ENCODE results near the gene ZMYND11. TPM values are rescaled to one million over a fixed set of nuclear protein-coding genes. Genes with fewer than 3 reads are reported as not detected.

Gene ZMYND11
- total and polyA plus RNA-seq, 2 donors (not counting 1 experiment from before 2014, with no cell fraction given), result 17.3 to 50.1 TPM

DNA sequence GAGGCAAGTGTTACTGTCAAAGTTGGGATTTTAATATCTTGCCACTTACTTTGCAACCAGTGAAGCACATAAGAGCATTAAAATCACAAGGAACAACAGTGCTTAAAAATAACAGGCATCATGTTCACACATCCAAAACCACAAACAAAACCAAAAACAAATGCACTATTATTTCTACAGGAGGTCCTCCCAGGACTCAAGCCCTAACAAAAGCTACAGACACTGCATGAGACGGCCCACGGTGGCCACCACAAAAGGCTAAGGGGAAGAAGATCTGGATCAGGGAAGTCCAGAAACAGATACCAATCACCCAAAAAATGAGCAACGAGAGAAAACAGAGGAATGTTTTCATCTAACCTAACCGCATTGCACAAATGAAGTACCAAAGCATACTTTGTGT is 158.4 kb downstream of the ZMYND11 start:
- Histone ChIP-seq H3K36me3 (replicated peaks in 1 of 2; ENCODE audit: control extremely low read depth in 1 of 2, control insufficient read depth in 1 of 2, extremely low read depth in 1 of 2, insufficient read depth in 2 of 2, low read length in 1 of 2) (peaks cover 0 to 2% of the 10 kb centered on the region in 2 experiments), H3K79me2 (ENCODE audit: control insufficient read depth, insufficient read depth, low read length) (no peaks in the 10 kb centered on the region), H4K20me1 (ENCODE audit: control insufficient read depth, insufficient read depth, low read length, poor library complexity, severe bottlenecking) (no peaks in the 10 kb centered on the region), H3K9ac (ENCODE audit: low read length) (no peak overlapping the region), H2AFZ (ENCODE audit: insufficient read depth, low read depth, low read length, poor library complexity, severe bottlenecking) (no peak overlapping the region), H3K9me3 (ENCODE audit: control extremely low read depth in 1 of 3, control insufficient read depth in 2 of 3, insufficient read depth in 1 of 3, low read length in 2 of 3) (peaks cover 0 to 3% (median 0%) of the 10 kb centered on the region in 3 donors), H3K4me1 (ENCODE audit: control insufficient read depth in 2 of 2, insufficient read depth in 2 of 2, low read length in 2 of 2) (peaks cover 5 to 23% of the 10 kb centered on the region in 2 donors), H3K4me2 (replicated peaks; ENCODE audit: low read depth, low read length, poor library complexity, severe bottlenecking) (no peak overlapping the region), H3K27me3 (replicated peaks in 1 of 4; ENCODE audit: control extremely low read depth in 1 of 4, control insufficient read depth in 3 of 4, insufficient read depth in 4 of 4, low read length in 3 of 4) (no peaks in the 10 kb centered on the region), H3K4me3 (ENCODE audit: control extremely low read depth in 1 of 5, extremely low read depth in 1 of 5, insufficient read depth in 1 of 5, low read depth in 2 of 5, low read length in 4 of 5) (no peak overlapping the region), H3K27ac (ENCODE audit: low read length in 2 of 2) (no peak overlapping the region)
- 65% methylated on average over 4 of the region's 4 CpGs for WGBS (ENCODE audit: insufficient coverage)
- intact Hi-C loops (cut with micrococcal nuclease), result no loop called here
- no peak overlapping the region for H3K27ac Mint-ChIP-seq
- ChIA-PET CTCF (no interaction called here), POLR2A (no interaction called here)
- no peaks in the 10 kb centered on the region for H3K9me3 Mint-ChIP-seq (ENCODE audit: insufficient read depth)
- no peak overlapping the region for H3K4me3 Mint-ChIP-seq
- no peak for TF ChIP-seq EZH2 (IDR thresholded peaks at IDR 0.05; ENCODE audit: borderline replicate concordance, insufficient read depth, low read depth, low read length, poor library complexity, severe bottlenecking)
- no peak for TF ChIP-seq CTCF (IDR thresholded peaks at IDR 0.05)
- peaks cover 38% of the 10 kb centered on the region for H3K4me1 Mint-ChIP-seq
- no peak for ATAC-seq (ENCODE audit: low read depth)
- H3K27me3 Mint-ChIP-seq, result peaks cover 6% of the 10 kb centered on the region
- no peak for DNase-seq

GRCh38 chr10:297567-297966 is 162.3 kb downstream of the ZMYND11 start:
- Histone ChIP-seq H3K4me3 (ENCODE audit: control extremely low read depth in 1 of 5, extremely low read depth in 1 of 5, insufficient read depth in 1 of 5, low read depth in 2 of 5, low read length in 4 of 5) (no peak overlapping the region), H3K36me3 (replicated peaks in 1 of 2; ENCODE audit: control extremely low read depth in 1 of 2, control insufficient read depth in 1 of 2, extremely low read depth in 1 of 2, insufficient read depth in 2 of 2, low read length in 1 of 2) (peaks cover 0 to 2% of the 10 kb centered on the region in 2 experiments), H3K9me3 (ENCODE audit: control extremely low read depth in 1 of 3, control insufficient read depth in 2 of 3, insufficient read depth in 1 of 3, low read length in 2 of 3) (peaks cover 0 to 3% (median 0%) of the 10 kb centered on the region in 3 donors), H4K20me1 (ENCODE audit: control insufficient read depth, insufficient read depth, low read length, poor library complexity, severe bottlenecking) (no peaks in the 10 kb centered on the region), H3K27ac (ENCODE audit: low read length in 2 of 2) (no peak overlapping the region), H3K9ac (ENCODE audit: low read length) (no peak overlapping the region), H3K79me2 (ENCODE audit: control insufficient read depth, insufficient read depth, low read length) (peaks cover 17% of the 10 kb centered on the region), H3K27me3 (replicated peaks in 1 of 4; ENCODE audit: control extremely low read depth in 1 of 4, control insufficient read depth in 3 of 4, insufficient read depth in 4 of 4, low read length in 3 of 4) (no peaks in the 10 kb centered on the region), H2AFZ (ENCODE audit: insufficient read depth, low read depth, low read length, poor library complexity, severe bottlenecking) (no peak overlapping the region), H3K4me1 (ENCODE audit: control insufficient read depth in 2 of 2, insufficient read depth in 2 of 2, low read length in 2 of 2) (peaks cover 29 to 42% of the 10 kb centered on the region in 2 donors), H3K4me2 (replicated peaks; ENCODE audit: low read depth, low read length, poor library complexity, severe bottlenecking) (no peak overlapping the region)
- Mint-ChIP-seq H3K4me3 (no peak overlapping the region), H3K27me3 (peaks cover 3% of the 10 kb centered on the region), H3K27ac (no peak overlapping the region), H3K9me3 (ENCODE audit: insufficient read depth) (no peaks in the 10 kb centered on the region), H3K4me1 (peaks cover 52% of the 10 kb centered on the region)
- intact Hi-C loops (cut with micrococcal nuclease), result loop anchor here (5.0 kb wide), 1 partner anchor 35 kb away; no protein-coding TSS in a partner anchor
- ATAC-seq (ENCODE audit: low read depth) (no peak), DNase-seq (no peak)
- TF ChIP-seq EZH2 (IDR thresholded peaks at IDR 0.05; ENCODE audit: borderline replicate concordance, insufficient read depth, low read depth, low read length, poor library complexity, severe bottlenecking) (no peak), CTCF (IDR thresholded peaks at IDR 0.05) (no peak)
- POLR2A ChIA-PET, result no interaction called here
- CTCF ChIA-PET, result no interaction called here
- no CpG with 5 or more reads among the region's 6 CpGs for whole genome bisulfite sequencing (ENCODE audit: insufficient coverage)
